RWPE2 (cell line): Measurements from ENCODE around the gene AMER2.

Experiments
- ATAC-seq: fragments of 200-7000 bp; cut with Tn5 transposase; 3 replicates; pipeline ENCODE4 v1.9.1; 2021; ENCODE audit warnings: low read depth
- DNase-seq: peaks from one replicate; pipeline ENCODE4 v3.0.0-alpha.2; 2020; ENCODE audit warnings: low spot score
- H3K27ac ChIP-seq: fragments of 450-650 bp; 2 replicates; pipeline ENCODE4 v1.5.1; 2017; ENCODE audit warnings: mild to moderate bottlenecking; ENCODE audit not compliant: poor library complexity, severe bottlenecking
- H3K27me3 ChIP-seq: fragments of 250-450 bp; sonication (Bioruptor Pico); 2 replicates; pipeline ENCODE4 v1.5.1; 2021; ENCODE audit warnings: mild to moderate bottlenecking, moderate library complexity; ENCODE audit not compliant: insufficient read depth, poor library complexity, severe bottlenecking
- H3K36me3 ChIP-seq: fragments of 250-450 bp; sonication (Bioruptor Pico); 2 replicates; pipeline ENCODE4 v1.5.1; 2020; ENCODE audit warnings: low read depth, mild to moderate bottlenecking, moderate library complexity
- H3K4me1 ChIP-seq: fragments of 250-450 bp; sonication (Bioruptor Pico); 2 replicates; pipeline ENCODE4 v1.5.1; 2021; ENCODE audit warnings: mild to moderate bottlenecking, moderate library complexity; ENCODE audit not compliant: insufficient read depth, poor library complexity, severe bottlenecking
- H3K4me3 ChIP-seq: fragments of 250-450 bp; sonication (Bioruptor Pico); 2 replicates; pipeline ENCODE4 v1.5.1; 2021; ENCODE audit warnings: mild to moderate bottlenecking, moderate library complexity; ENCODE audit not compliant: severe bottlenecking
- H3K9me3 ChIP-seq: fragments of 250-450 bp; sonication (Bioruptor Pico); 2 replicates; pipeline ENCODE4 v1.5.1; 2021; ENCODE audit warnings: mild to moderate bottlenecking, moderate library complexity; ENCODE audit not compliant: severe bottlenecking
- TF ChIP-seq, protein P1 (sequence below): fragments of 450-650 bp; IDR thresholded peaks from one replicate; pipeline ENCODE4 v1.5.1; 2017; ENCODE audit warnings: mild to moderate bottlenecking, moderate library complexity; ENCODE audit not compliant: poor library complexity, severe bottlenecking

Gene AMER2

DNA sequence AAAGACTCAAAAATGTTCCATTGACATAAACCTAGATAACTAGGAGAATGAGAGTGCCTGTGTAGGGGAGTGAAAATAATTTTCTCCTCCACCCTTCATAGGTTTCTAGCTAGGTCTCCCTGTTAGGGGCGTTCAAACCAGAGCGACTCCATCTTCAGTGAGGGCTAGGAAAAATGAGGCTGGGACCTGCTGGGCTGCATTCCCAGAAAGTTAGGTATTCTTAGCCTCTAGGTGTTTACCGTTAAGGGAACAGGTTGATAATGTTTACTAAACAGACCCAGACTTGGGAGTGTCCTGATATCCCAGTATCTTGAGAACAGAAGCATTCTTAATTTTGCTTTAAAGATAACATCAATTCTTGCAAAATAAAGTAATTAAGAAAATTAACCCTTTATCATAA, 56.0 kb downstream of the AMER2 start:
- no peak for ATAC-seq
- no peak overlapping the region for H3K4me3 ChIP-seq
- H3K9me3 ChIP-seq = no peaks in the 10 kb centered on the region
- TF ChIP-seq, protein P1, sequence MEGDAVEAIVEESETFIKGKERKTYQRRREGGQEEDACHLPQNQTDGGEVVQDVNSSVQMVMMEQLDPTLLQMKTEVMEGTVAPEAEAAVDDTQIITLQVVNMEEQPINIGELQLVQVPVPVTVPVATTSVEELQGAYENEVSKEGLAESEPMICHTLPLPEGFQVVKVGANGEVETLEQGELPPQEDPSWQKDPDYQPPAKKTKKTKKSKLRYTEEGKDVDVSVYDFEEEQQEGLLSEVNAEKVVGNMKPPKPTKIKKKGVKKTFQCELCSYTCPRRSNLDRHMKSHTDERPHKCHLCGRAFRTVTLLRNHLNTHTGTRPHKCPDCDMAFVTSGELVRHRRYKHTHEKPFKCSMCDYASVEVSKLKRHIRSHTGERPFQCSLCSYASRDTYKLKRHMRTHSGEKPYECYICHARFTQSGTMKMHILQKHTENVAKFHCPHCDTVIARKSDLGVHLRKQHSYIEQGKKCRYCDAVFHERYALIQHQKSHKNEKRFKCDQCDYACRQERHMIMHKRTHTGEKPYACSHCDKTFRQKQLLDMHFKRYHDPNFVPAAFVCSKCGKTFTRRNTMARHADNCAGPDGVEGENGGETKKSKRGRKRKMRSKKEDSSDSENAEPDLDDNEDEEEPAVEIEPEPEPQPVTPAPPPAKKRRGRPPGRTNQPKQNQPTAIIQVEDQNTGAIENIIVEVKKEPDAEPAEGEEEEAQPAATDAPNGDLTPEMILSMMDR = no peak
- H3K27ac ChIP-seq = no peak overlapping the region
- DNase-seq = no peak
- H3K27me3 ChIP-seq = no peaks in the 10 kb centered on the region
- no peaks in the 10 kb centered on the region for H3K4me1 ChIP-seq
- H3K36me3 ChIP-seq = no peaks in the 10 kb centered on the region

DNA sequence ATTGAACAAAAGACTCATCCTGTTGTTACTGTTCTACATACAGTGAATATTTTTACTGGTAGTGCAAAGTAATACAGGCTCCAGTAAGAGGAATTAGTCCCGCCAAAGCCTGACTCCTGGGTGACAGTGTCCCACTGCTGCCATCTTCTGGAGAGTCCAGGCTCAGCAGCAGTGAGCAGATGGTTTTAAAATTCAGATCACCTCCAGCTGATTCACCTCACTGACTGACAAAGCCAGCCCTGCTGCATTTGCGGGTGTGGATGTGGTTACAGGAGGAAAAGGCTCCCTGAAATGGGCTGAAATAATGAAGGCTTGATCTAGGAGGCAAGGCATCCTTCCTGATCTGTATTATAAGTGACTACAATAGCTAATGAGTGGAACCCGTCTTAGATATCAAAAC, 57.9 kb downstream of the AMER2 start:
- peak; percentile 83 for ATAC-seq

GRCh38 chr13:25112695-25113255, 59.3 kb downstream of the AMER2 start:
- DNase-seq = no peak
- no peak overlapping the region for H3K27ac ChIP-seq
- no peaks in the 10 kb centered on the region for H3K4me1 ChIP-seq
- TF ChIP-seq, protein P1 = no peak
- no peaks in the 10 kb centered on the region for H3K36me3 ChIP-seq
- no peaks in the 10 kb centered on the region for H3K9me3 ChIP-seq
- ATAC-seq = no peak
- H3K4me3 ChIP-seq = no peak overlapping the region
- no peaks in the 10 kb centered on the region for H3K27me3 ChIP-seq

More for the DNA sequence above, 57.9 kb downstream of the AMER2 start:
- Histone ChIP-seq H3K27ac (no peak overlapping the region), H3K9me3 (no peaks in the 10 kb centered on the region), H3K4me3 (no peak overlapping the region), H3K36me3 (no peaks in the 10 kb centered on the region), H3K27me3 (no peaks in the 10 kb centered on the region), H3K4me1 (no peaks in the 10 kb centered on the region)
- no peak for DNase-seq
- TF ChIP-seq, protein P1 = peak; percentile 84
